HUES64 (cell line): Measurements from ENCODE around the gene SENP5. TPM values are rescaled to one million over a fixed set of nuclear protein-coding genes. Genes with fewer than 3 reads are reported as not detected.
"Not testable (repeated sequence)": the region's sequence is repeated elsewhere in the genome, so short reads cannot be mapped to it uniquely, and the experiment has no call there.

Experiments
- H3K27ac ChIP-seq: 2 replicates; pipeline ENCODE4 v1.7.0; 2013; ENCODE audit warnings: low read depth, low read length, inconsistent platforms
- H3K27me3 ChIP-seq: 2 replicates; pipeline ENCODE4 v1.6.1; 2013; ENCODE audit warnings: mild to moderate bottlenecking, low read length; ENCODE audit not compliant: insufficient read depth
- H3K36me3 ChIP-seq: 2 replicates; pipeline ENCODE4 v1.6.1; 2013; ENCODE audit warnings: mild to moderate bottlenecking, low read length; ENCODE audit not compliant: insufficient read depth
- H3K4me1 ChIP-seq: 2 replicates; pipeline ENCODE4 v1.6.1; 2013; ENCODE audit warnings: mild to moderate bottlenecking, low read length, moderate library complexity; ENCODE audit not compliant: insufficient read depth
- H3K4me3 ChIP-seq: 2 replicates; pipeline ENCODE4 v1.5.1; 2013; ENCODE audit warnings: mild to moderate bottlenecking, low read length, moderate library complexity
- H3K9ac ChIP-seq: 2 replicates; pipeline ENCODE4 v1.6.1; 2013; ENCODE audit warnings: mild to moderate bottlenecking, low read depth, low read length
- H3K9me3 ChIP-seq: 2 replicates; pipeline ENCODE4 v1.6.1; 2013; ENCODE audit warnings: low read depth, low read length; ENCODE audit not compliant: insufficient read depth
- WGBS: fragments of 150-250, 120-280 bp; methylation state at CpG from one replicate; pipeline ENCODE4 v1.1.7; 2013; ENCODE audit warnings: missing lambda C conversion rate; 5-methylcytosine and 5-hydroxymethylcytosine counted together
- polyA plus RNA-seq, 2 experiments: library from polyadenylated mRNA; stranded (reverse); fragments of 50-300 nt; gene quantifications; one replicate each; pipeline ENCODE4 v1.2.3, GENCODE V29; 2013

SENP5 gene, protein sequence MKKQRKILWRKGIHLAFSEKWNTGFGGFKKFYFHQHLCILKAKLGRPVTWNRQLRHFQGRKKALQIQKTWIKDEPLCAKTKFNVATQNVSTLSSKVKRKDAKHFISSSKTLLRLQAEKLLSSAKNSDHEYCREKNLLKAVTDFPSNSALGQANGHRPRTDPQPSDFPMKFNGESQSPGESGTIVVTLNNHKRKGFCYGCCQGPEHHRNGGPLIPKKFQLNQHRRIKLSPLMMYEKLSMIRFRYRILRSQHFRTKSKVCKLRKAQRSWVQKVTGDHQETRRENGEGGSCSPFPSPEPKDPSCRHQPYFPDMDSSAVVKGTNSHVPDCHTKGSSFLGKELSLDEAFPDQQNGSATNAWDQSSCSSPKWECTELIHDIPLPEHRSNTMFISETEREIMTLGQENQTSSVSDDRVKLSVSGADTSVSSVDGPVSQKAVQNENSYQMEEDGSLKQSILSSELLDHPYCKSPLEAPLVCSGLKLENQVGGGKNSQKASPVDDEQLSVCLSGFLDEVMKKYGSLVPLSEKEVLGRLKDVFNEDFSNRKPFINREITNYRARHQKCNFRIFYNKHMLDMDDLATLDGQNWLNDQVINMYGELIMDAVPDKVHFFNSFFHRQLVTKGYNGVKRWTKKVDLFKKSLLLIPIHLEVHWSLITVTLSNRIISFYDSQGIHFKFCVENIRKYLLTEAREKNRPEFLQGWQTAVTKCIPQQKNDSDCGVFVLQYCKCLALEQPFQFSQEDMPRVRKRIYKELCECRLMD
- 10.9 TPM for polyA plus RNA-seq (2013, experiment 1 of 2)
- polyA plus RNA-seq (2013, experiment 2 of 2), result 17.1 TPM

DNA sequence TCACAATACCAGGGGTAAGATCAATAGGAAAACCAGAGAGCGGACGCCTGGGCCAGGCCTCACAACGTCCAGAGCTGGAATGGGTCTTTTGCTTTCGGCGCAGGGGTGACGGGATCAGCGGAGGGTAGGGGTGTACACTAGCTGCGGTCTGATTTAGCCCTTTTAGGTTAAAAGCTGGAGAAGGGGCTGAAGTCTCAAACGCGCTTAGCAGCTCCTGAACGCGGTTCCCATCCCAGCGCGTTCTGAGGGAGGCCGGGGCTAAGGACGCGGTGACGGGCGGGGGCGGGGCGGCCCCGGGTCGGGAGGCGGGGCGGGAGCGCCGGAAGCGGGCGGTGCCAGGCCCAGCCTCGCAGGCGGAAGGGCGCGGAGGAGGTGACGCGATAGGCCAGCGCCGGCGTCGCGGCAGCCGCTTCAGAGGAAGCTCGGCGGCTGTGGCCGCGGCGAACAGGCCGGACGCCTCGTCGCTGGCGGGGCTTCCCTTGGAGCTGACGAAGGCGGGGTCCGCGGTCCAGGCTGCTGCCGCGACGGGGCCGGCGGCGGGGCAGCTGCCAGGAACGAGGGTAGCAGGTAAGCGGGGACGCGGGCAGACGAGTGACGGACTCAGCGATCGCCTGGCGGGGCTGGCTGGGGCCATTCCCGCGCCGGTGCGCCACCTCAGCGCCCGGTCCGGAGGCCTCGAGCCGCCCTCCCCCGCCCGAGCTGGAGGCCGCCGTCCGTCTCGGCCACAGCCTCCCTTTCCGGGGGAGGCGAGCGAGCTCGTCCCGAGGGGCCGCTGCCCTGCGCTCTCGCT is at the start of gene SENP5:
Gene SENP5, plus strand, starts transcription at position 414 of the 790 bp plus-strand sequence. CDS start 17,262 bp downstream, outside the sequence.
- peak within 1 kb of the TSS; percentile 98 for H3K4me3 ChIP-seq
- 1% methylated on average over 93 of the region's 93 CpGs for WGBS
- peaks cover 8% of the 10 kb centered on the region for H3K4me1 ChIP-seq
- peak within 1 kb of the TSS; percentile 66 for H3K27ac ChIP-seq
- H3K36me3 ChIP-seq, result peaks cover 10% of the 10 kb centered on the region; the same call in 1 of the 2 replicates
- H3K9ac ChIP-seq, result peak within 1 kb of the TSS; percentile 83
- no peaks in the 10 kb centered on the region for H3K27me3 ChIP-seq
- H3K9me3 ChIP-seq, result 0 out of 2 replicates have a peak, but pooled peaks cover 8% of the 10 kb centered on the region

DNA sequence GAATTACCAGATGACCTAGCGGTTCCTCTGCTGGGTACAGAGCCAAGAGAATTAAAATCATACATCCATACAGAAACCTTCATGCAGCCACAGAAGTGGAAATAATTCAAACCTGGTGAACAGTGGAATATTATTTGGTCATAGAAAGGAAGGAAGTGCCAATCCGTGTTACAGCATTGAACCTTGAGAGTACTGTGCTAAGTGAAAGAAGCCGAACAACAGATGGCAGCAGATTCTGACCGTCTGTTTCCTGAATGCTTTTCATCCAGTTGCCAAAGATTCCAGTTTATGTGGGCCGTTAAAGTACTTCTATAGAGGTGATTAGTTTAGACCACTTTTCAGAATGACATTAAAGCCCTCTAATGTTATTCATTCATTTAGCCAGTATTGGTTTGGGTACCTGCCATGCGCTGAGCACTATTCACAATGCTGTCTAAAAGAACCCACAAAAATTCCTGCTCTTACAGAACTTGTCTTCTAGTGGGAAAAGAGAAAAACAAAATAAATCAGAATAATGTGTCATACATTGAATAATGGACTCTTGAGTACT is 45.8 kb upstream of the SENP5 start:
- Histone ChIP-seq H3K4me1 (no peaks in the 10 kb centered on the region), H3K27me3 (no peaks in the 10 kb centered on the region), H3K4me3 (no peak overlapping the region), H3K36me3 (peaks cover 87% of the 10 kb centered on the region), H3K27ac (no peak overlapping the region), H3K9me3 (no peaks in the 10 kb centered on the region), H3K9ac (no peak overlapping the region)
- 97% methylated on average over 6 of the region's 6 CpGs for WGBS

DNA sequence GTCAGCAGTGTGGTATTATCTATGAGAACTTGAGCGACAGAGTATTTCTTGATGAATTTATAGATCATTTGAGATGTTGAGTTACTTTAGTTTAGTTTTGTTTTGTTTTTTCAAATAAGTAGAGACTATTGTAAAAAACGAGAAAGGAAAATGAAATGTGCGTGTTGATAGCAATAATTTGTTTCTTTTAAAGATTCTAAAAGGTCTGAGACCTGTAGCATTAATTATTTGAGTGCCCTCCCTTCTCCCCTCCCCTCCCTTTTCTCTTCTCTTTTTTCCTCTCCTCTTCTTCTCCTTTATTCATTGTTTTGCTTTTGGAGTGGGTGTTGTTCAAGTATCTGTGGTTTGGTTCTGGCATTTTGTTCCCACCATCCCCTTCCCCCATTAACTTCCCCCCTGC is 38.1 kb upstream of the SENP5 start:
- H3K36me3 ChIP-seq, result peaks cover 69% of the 10 kb centered on the region

DNA sequence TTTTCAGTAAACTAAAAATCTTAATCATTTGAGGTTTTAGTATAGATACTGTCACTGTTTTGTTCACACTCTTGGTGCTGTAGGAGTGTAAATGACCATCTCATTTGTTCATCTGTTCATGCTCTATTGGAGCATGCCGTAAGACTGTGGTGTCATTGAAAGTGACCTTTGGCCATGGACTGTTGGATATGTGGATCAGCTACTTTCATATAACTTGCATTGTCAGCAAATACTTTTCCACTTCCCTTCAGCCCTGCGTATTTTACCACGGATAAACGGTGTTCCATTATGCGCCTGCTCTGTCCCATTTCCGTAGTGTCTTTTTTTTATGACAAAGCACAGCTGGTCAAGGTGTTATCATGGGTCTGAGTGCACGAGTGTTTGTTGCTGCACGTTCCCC is 32.6 kb upstream of the SENP5 start:
- Histone ChIP-seq H3K4me1 (no peaks in the 10 kb centered on the region), H3K9ac (no peak overlapping the region), H3K27me3 (no peaks in the 10 kb centered on the region), H3K27ac (no peak overlapping the region), H3K9me3 (no peaks in the 10 kb centered on the region), H3K4me3 (no peak overlapping the region), H3K36me3 (peaks cover 26% of the 10 kb centered on the region)
- 96% methylated on average over 8 of the region's 8 CpGs for WGBS

More for the DNA sequence above, 38.1 kb upstream of the SENP5 start:
- 92% methylated on average over 3 of the region's 3 CpGs for WGBS
- not testable (repeated sequence) for H3K27me3 ChIP-seq, H3K4me1 ChIP-seq, H3K9me3 ChIP-seq, H3K27ac ChIP-seq, H3K9ac ChIP-seq, H3K4me3 ChIP-seq

DNA sequence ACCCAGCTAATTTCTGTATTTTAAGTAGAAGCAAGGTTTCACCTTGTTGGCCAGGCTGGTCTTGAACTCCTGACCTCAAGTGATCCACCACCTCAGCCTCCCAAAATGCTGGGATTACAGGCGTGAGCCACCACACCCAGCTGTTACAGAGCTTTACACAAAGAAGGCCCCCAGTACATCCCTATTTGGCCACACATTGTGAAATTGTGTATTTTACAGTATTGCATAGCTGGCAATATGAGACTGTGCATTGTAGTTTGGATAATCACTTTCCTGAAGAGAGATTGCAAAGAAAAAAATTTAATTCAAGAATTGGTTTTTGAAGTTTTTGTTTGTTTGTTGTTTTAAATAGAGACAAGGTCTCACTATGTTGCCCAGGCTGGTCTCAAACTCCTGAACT is 31.1 kb upstream of the SENP5 start:
- not testable (repeated sequence) for H3K9ac ChIP-seq, H3K4me1 ChIP-seq, H3K27me3 ChIP-seq, H3K27ac ChIP-seq, H3K4me3 ChIP-seq, H3K9me3 ChIP-seq
- 91% methylated on average over 1 of the region's 1 CpG for WGBS
- peaks cover 11% of the 10 kb centered on the region for H3K36me3 ChIP-seq

DNA sequence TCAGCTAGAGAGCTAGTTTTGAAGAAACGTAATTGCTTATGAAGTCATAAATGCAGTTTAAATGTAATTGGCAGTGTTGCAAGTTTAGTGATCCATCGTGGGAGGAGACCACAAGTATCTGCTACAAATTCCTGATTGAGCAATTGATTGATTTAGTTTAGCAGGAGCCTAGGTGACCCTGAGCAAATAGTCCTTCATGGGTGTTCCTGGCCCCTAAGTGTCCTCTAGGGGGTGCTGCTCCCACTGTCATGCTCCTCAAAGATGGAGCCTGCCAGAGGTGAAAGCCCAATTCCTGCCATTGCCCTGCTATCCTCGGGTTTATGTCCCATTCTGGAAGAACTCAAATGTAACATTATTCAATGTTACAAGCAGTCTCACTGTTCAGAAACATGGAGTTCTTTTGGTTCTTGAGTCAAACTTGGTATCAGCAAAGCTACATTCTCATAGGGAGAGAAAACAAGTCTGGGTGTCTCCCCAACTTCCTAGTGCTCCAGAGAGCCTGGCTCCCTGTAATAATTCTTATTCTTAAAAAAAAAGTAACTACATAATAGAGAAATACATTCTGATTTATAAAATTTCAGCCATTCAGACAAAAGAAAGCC is 29.8 kb upstream of the SENP5 start:
- H3K9me3 ChIP-seq, result no peaks in the 10 kb centered on the region
- no peak overlapping the region for H3K27ac ChIP-seq
- H3K4me1 ChIP-seq, result no peaks in the 10 kb centered on the region
- no peak overlapping the region for H3K9ac ChIP-seq
- no peaks in the 10 kb centered on the region for H3K36me3 ChIP-seq
- WGBS, result 58% methylated on average over 3 of the region's 3 CpGs
- no peak overlapping the region for H3K4me3 ChIP-seq
- no peaks in the 10 kb centered on the region for H3K27me3 ChIP-seq

DNA sequence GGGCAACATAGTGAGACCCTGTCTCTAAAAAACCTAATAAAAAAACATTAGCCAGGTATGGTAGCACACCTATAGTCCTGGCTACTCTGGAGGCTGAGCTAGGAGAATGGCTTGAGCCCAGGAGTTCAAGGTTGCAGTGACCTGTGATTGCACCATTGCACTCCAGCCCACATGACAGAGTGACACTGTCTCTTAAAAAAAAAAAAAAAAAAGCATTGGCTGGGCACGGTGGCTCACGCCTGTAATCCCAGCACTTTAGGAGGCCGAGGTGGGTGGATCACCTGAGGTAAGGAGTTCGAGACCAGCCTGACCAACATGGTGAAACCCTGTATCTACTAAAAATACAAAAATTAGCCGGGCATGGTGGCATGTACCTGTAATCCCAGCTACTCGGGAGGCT is 28.4 kb upstream of the SENP5 start:
- H3K9ac ChIP-seq, H3K9me3 ChIP-seq: not testable (repeated sequence)
- 93% methylated on average over 6 of the region's 6 CpGs for WGBS

DNA sequence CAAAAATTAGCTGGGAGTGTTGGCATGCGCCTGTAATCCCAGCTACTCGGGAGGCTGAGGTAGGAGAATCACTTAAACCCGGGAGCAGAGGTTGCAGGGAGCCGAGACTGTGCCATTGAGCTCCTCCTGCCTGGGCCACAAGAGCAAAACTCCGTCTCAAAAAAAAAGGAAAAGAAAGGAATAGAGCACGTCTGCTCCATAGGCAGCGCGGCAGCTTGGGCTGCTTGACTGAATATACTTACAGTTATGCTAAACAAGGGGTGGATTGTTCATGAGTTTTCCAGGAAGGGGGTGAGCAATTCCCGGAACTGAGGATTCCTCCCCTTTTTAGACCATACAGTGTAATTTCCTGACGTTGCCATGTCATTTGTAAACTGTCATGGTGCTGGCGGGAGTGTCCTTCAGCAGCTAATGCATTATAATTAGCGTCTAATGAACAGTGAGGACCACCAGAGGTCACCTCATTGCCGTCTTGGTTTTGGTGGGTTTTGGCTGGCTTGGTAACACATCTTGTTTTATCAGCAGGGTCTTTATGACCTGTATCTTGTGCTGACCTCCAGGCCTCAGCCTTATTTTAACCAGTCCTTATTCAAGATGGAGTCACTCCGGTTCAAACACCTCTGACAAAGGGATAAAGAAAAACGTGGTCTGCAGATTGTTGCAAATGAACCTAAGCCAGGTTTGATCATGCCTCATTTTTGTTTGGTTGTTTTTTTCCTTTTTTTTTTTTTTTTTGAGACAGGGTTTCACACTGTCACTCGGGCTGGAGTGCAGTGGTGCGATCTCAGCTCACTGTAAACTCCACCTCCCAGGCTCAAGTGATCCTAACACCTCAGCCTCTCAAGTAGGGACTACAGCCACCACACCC is 24.9 kb upstream of the SENP5 start:
- WGBS, result 88% methylated on average over 17 of the region's 17 CpGs
- Histone ChIP-seq H3K9ac (no peak overlapping the region), H3K4me1 (no peaks in the 10 kb centered on the region), H3K27me3 (no peaks in the 10 kb centered on the region), H3K9me3 (0 out of 2 replicates have a peak, but pooled peaks cover 3% of the 10 kb centered on the region), H3K36me3 (no peaks in the 10 kb centered on the region), H3K4me3 (no peak overlapping the region), H3K27ac (no peak overlapping the region)

More for the DNA sequence above, 28.4 kb upstream of the SENP5 start:
- H3K36me3 ChIP-seq, H3K27ac ChIP-seq, H3K27me3 ChIP-seq, H3K4me3 ChIP-seq, H3K4me1 ChIP-seq: not testable (repeated sequence)

DNA sequence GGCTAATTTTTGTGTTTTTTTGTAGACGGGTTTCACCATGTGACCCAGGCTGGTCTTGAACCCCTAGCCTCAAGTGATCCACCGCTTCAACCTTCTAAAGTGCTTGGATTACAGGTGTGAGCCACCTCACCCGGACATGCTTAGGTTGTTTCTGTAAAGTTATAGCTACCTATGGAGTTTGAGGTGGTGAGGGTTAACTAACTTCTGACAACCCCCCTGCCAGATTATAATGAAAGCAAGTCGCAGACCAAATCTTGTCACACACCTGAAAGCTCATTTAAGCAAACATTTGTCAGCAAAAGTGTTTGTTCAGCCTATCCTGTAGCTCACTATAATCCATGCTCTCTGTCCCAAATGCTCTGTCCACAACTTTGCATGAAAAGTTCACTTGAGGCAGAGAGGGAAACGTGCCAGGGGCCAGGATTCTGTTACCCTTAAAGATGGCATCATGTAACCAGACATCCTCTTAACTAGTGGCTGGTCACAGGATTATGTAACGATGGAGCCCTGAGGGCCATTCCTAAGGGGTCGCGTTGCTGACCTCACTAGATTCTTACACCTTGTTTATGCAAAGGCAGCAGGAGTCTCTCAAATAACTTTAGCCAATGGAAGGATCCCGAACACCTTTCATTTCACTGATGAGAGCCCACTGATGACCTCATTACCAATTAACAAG is 24.1 kb upstream of the SENP5 start:
- Histone ChIP-seq H3K27ac (no peak overlapping the region), H3K4me1 (no peaks in the 10 kb centered on the region), H3K4me3 (no peak overlapping the region), H3K27me3 (no peaks in the 10 kb centered on the region), H3K9ac (no peak overlapping the region), H3K9me3 (peaks cover 11% of the 10 kb centered on the region), H3K36me3 (no peaks in the 10 kb centered on the region)
- WGBS, result 87% methylated on average over 9 of the region's 9 CpGs
